CD4-positive, alpha-beta T cell treated with Interleukin-6 at 100 ng/mL for 8 hours (primary cell): Measurements from ENCODE around the gene ALDH3B2.
"Not testable (repeated sequence)": the region's sequence is repeated elsewhere in the genome, so short reads cannot be mapped to it uniquely, and the experiment has no call there.

Experiments
- DNase-seq: peaks from one replicate; pipeline ENCODE4 v3.0.0-alpha.2; 2020; ENCODE audit warnings: mixed read lengths, low spot score

ALDH3B2 gene

GRCh38 chr11:67685641-67686332, 11.4 kb upstream of the ALDH3B2 start:
- DNase-seq, result not testable (repeated sequence)

- not testable (repeated sequence) for DNase-seq
These were observed 8.0 kb upstream of the ALDH3B2 start for GRCh38 chr11:67682126-67683034.

- DNase-seq, result no peak
These were observed 6.5 kb upstream of the ALDH3B2 start for GRCh38 chr11:67680696-67681470.

GRCh38 chr11:67675058-67675747, 780 bp upstream of the ALDH3B2 start:
- no peak for DNase-seq

GRCh38 chr11:67673902-67674301, 521 bp downstream of the ALDH3B2 start:
- no peak for DNase-seq

GRCh38 chr11:67673358-67673757, 1.1 kb downstream of the ALDH3B2 start:
- DNase-seq, result no peak

- DNase-seq, result no peak
These were observed 3.3 kb downstream of the ALDH3B2 start for GRCh38 chr11:67671211-67671520.

- no peak for DNase-seq
These were observed 3.9 kb downstream of the ALDH3B2 start for GRCh38 chr11:67670316-67671210.

- DNase-seq, result no peak
These were observed 6.3 kb downstream of the ALDH3B2 start for GRCh38 chr11:67668192-67668551.

- DNase-seq, result no peak
These were observed 6.8 kb downstream of the ALDH3B2 start for GRCh38 chr11:67667490-67668191.

- DNase-seq, result no peak
These were observed 7.5 kb downstream of the ALDH3B2 start for GRCh38 chr11:67666676-67667489.

GRCh38 chr11:67666303-67666645, 8.1 kb downstream of the ALDH3B2 start:
- no peak for DNase-seq

- DNase-seq, result no peak
These were observed 8.7 kb downstream of the ALDH3B2 start for GRCh38 chr11:67665541-67666302.

- DNase-seq, result no peak
These were observed 9.5 kb downstream of the ALDH3B2 start for GRCh38 chr11:67664696-67665540.

GRCh38 chr11:67664213-67664585, 10.2 kb downstream of the ALDH3B2 start:
- no peak for DNase-seq

GRCh38 chr11:67663532-67664212, 10.8 kb downstream of the ALDH3B2 start:
- DNase-seq, result no peak

- DNase-seq, result no peak
These were observed 11.4 kb downstream of the ALDH3B2 start for GRCh38 chr11:67662835-67663531.
